Measurements from ENCODE around the gene ADCY2.
A peak's percentile ranks its signal among the peaks of the same experiment; 100 is the strongest.

ADCY2 gene

GRCh38 chr5:7802855-7803254, 406.9 kb downstream of the ADCY2 start:
- DNase-seq, result no peak

DNA sequence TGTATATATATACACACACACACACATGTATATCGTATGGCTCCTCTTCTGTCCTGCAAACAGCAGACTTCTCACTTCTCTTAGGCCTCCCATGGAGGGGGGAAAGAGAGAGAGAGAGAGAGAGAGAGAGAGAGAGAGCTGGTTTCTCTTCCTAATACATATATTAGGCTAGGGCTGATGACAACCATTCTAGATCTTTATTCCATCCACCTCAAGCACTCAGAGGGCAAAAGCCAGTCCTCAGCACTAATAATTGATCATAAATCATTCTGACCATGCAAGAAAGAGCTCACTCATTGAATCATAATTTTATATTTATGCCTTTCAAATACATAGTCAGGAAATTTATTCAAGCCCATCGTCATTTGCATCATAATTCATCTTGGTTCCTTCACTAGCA, 408.0 kb downstream of the ADCY2 start:
- no peak for DNase-seq

DNA sequence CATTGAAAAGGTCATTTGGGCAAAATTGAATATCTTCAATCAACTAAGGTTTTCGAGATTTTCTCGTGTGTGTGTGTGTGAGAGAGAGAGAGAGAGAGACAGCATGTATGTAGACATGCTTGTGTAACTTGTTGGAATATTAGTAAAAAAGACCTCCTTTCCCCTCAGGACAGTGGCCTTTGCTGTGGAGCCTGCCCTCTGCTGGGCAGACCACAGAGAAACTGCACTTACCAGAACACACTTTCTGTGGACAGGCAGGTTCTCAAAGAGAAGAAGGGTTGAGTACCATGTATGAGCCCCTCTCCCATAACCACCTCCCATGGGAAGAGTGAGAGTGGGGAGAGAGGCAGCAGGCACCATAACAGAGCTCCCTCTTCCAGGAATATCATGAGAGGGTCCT, 409.4 kb downstream of the ADCY2 start:
- no peak for DNase-seq

- no peak for DNase-seq
Measured at GRCh38 chr5:7808998-7809397, 413.1 kb downstream of the ADCY2 start.

GRCh38 chr5:7811715-7812114, 415.8 kb downstream of the ADCY2 start:
- DNase-seq, result no peak

GRCh38 chr5:7813007-7813406, 417.1 kb downstream of the ADCY2 start:
- DNase-seq, result no peak

GRCh38 chr5:7813576-7813975, 417.6 kb downstream of the ADCY2 start:
- no peak for DNase-seq

DNA sequence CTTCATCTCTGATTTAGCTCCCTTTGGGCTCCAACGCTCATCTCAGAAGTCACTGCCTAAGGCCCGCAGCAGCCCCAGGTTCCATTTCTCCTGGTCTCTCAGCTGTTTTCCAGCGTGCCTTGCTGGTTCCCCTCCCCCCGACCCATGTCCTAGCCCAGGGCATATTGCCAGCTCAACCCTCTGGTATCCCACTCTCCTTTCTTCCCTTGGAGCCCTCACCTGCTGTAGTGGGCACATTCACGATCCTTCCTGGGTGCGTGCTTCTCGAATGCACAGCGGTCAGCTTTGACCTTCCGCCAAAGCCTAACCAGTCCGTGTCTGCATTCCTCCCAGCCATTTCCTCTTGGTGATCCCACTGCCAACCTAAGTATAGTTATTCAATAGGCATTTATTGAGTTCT, 418.9 kb downstream of the ADCY2 start:
- DNase-seq, result no peak

- DNase-seq, result peak; percentile 62
Measured at GRCh38 chr5:7815892-7816534, 420.1 kb downstream of the ADCY2 start.

GRCh38 chr5:7816535-7816901, 420.6 kb downstream of the ADCY2 start:
- no peak for DNase-seq

DNA sequence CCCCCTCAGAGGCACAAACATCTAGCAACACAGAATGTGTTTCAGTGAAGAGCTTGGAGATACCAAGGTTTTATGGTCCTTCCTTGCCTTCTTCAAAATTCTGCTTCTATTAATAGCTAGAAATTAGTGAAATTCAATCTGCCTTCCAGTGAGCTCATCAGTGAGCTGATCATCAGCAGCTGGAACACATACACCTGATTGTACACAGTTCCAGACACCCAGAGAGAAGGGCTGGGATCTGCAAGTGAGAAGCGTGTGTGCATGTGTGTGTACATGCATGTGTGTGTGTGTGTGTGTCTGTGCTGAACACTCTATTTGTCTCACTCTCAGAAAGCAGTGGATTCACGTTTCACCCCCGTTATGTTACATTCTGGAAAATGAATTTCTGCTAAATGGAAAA, 426.5 kb downstream of the ADCY2 start:
- DNase-seq, result no peak

- DNase-seq, result no peak
Measured at GRCh38 chr5:7823594-7823993, 427.7 kb downstream of the ADCY2 start.

DNA sequence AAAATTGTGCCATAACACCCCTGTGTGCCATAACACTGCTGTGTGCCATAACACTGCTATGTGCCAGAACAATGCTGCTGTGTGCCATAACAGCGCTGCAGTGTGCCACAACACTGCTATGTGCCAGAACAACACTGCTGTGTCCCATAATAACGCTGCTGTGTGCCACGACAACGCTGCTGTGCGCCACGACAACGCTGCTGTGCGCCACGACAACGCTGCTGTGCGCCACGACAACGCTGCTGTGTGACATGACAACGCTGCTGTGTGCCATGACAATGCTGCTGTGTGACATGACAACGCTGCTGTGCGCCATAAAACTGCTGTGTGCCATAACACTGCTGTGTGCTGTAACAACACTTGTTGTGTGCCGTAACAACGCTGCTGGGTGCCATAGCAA, 429.1 kb downstream of the ADCY2 start:
- DNase-seq, result no peak

DNA sequence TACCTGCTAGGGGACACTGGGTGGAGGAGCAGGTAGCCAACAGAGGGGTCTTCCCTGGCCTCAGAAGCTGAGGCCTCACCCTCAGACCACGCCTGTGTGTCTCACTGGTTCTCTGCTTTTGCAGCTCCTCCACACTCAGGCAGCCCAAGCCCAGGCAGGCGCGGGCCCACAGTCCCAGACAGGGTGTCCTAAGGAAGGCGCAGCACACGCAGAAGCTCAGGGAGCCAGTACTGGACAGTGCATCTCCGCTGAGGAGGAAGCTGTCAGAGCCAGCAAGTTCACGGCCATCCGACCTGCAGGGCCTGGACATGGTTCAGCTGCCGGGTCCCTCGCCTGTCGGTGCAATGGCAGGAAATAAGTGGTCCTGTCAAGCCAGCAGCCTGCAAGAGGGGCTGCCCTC, 429.7 kb downstream of the ADCY2 start:
- DNase-seq, result no peak

GRCh38 chr5:7827610-7828009, 431.7 kb downstream of the ADCY2 start:
- no peak for DNase-seq

DNA sequence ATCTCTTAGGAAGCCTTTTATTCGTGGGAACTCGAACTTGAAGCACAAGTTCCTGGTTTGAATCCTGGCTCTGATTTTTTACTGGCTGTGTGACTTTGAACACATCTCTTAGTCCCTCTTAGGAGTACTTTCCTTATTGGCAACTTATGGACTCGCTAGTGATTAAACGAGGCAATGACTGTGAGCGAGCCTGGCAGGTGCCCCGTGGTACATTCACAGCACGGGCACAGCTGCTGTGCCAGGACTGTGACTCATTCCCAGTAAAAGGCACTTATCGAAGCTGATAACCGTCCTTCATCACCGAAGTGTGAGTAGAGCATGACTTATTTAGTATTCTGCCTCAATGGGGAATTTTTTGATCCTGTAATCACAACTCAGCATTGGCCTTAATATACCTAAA, 432.3 kb downstream of the ADCY2 start:
- no peak for DNase-seq

DNA sequence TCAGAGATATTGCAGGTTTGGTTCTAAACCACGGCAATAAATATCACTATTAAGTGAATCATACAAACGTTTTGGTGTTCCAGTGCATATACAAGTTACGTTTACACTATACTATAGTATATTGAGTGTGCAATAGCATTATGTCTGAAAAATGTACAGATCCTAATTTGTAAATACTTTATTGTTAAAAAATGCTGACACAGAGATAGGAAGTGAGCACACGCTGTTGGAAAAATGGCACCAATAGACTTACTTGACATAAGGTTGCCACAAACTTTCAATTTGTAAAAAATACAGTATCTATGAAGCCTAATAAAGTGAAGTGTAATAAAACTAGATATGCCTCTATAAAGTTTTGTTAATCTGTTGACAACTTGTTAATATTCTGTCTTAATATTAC, 439.0 kb downstream of the ADCY2 start:
- no peak for DNase-seq

- no peak for DNase-seq
Measured at GRCh38 chr5:7837403-7837802, 441.5 kb downstream of the ADCY2 start.

DNA sequence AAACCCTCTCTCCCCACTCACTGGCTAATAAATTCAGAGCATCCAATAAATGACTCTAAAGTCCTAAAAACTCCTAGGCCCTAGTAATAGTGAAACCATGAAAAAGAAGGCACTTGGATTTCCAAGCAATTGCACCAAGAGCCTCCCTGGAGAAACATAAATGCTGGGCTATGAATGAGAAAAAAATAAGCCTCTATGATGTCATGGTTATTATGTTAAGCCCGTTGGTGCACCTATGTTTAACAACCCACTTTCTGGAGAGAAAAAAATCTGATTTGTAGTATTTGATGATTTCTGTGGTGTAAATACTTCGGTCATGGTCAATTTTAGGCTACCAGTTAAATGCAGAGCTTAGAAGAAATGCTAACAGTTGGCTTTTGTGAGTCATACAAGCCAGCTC, 446.6 kb downstream of the ADCY2 start:
- no peak for DNase-seq

DNA sequence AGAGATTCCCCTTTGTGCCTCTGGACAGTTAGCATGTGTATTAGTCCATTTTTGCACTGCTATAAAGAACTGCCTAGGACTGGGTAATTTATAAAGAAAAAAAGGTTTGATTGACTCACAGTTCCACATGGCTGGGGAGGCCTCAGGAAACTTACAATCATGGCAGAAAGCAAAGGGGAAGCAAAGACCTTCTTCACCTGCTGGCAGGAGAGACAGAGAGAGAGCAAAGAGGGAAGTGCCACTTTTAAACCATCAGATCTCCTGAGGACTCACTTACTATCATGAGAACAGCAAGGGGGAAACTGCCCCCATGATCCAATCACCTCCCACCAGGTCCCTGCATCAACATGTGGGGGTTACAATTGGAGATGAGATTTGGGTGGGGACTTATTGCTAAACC, 449.0 kb downstream of the ADCY2 start:
- DNase-seq, result no peak

- DNase-seq, result no peak
Measured at GRCh38 chr5:7845557-7845956, 449.6 kb downstream of the ADCY2 start.

GRCh38 chr5:7846327-7846726, 450.4 kb downstream of the ADCY2 start:
- DNase-seq, result no peak

DNA sequence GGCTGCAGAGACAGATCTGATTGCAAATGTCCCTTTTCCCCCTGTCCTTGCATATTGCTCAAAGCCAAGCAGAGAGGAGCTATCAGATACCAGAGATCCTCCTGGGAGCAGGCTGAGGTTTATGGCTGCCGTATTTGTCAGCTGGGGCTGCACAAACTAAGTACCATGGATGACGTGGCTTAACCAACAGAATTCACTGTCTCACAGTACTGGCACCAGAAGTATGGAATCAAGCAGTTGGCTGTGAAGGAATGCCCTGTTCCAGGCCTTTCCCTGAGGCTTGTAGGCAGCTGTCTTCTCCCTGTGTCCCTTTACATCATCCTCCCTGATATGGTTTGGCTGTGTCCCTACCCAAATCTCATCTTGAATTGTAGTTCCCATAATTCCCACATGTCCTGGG, 452.4 kb downstream of the ADCY2 start:
- no peak for DNase-seq

DNA sequence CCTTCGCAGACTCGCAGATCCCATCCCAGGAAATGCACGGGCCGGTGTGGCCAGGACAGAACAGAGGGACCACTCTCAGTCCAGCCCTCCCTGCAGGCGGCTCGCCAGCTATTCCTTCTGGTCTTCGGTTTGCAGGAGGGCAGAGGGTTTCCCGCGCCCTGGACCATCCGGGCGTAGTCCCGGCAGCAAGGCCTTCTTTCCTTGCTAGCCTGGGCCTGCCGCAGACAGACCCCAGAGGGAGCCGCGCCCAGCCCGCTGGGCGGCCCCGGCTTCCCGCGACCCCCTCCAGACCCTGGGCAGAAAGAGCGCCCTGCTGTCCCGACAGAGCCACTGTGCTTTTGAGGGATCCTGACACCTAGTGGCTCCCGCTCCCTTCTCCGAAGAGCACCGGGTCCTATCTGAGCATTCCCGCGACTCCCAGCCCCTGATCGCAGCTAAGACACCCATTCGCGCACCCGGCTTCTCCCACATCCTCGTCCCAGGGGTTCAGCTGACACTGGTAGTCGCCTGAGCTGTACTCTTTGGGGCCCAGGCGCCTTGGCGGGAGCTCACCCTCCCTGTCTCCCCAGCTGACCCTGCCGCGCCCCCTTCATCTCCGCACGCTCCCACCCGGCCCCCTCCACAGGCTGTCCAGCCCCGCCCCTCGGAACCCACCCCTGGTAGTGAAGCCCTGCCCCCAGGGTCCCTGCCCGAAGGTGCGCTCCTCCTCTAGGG, 453.9 kb downstream of the ADCY2 start:
- no peak for DNase-seq
